DMS53 treated with DMSO at 0.1 percent for 48 hours (cell line): Measurements from ENCODE around the gene S100Z.
"Not testable (repeated sequence)": the region's sequence is repeated elsewhere in the genome, so short reads cannot be mapped to it uniquely, and the experiment has no call there.

Experiments used
- DNase-seq: peaks from one replicate; lab custom pipeline; 2025; ENCODE audit not compliant: unreplicated experiment; lab: John Stamatoyannopoulos, UW

Gene S100Z

DNA sequence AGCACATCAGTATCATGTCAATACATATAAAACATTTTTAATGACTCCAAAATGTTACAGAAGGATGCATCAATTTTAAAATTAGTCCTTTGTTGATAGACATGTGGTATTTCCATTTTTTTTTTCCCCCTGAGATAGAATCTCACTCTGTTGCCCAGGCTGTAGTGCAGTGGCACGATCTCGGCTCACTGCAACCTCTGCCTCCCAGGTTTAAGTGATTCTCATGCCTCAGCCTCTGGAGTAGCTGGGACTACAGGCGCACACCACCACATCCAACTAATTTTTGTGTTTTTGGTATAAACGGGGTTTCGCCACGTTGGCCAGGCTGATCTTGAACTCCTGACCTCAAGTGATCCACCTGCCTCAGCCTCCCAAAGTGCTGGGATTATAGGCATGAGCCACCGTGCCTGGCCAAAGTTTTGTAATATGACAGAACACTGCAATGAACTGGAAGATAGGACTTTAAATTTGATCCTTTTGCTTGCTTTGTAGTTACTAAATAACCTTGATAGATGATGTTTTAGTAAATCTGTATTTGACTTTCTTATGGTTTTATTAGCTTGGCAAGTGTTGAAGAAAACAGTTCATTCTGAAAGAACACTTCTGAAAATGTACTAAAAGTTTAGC is 27.6 kb upstream of the S100Z start:
- DNase-seq: not testable (repeated sequence)

GRCh38 chr5:76826416-76826815 is 23.4 kb upstream of the S100Z start:
- not testable (repeated sequence) for DNase-seq

- no peak for DNase-seq
Measured at GRCh38 chr5:76831110-76831452, 18.7 kb upstream of the S100Z start.

GRCh38 chr5:76836181-76836580 is 13.6 kb upstream of the S100Z start:
- no peak for DNase-seq

DNA sequence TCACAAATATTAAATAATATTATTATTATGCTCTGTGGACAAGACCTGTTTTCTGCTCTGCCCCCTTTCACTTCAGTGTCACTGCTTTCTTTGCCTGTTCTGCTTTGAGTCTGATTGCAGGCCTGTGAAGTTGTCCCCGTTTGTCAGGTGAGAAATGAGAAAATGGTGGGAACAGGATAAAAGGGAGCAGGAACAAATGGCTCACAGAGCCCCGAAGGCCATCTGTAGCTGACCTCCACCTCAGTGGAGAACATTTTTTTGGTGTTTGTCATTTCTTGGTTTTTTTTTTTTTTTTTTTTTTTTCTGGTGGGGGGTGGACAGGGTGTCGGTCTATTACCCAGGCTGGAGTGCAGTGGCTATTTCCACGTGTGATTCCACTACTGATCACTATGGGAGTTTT is 13.2 kb upstream of the S100Z start:
- DNase-seq: no peak

- DNase-seq: no peak
Measured at GRCh38 chr5:76838481-76839261, 11.1 kb upstream of the S100Z start.

- DNase-seq: no peak
Measured at GRCh38 chr5:76841361-76841760, 8.5 kb upstream of the S100Z start.

GRCh38 chr5:76845890-76846289 is 3.9 kb upstream of the S100Z start:
- no peak for DNase-seq

DNA sequence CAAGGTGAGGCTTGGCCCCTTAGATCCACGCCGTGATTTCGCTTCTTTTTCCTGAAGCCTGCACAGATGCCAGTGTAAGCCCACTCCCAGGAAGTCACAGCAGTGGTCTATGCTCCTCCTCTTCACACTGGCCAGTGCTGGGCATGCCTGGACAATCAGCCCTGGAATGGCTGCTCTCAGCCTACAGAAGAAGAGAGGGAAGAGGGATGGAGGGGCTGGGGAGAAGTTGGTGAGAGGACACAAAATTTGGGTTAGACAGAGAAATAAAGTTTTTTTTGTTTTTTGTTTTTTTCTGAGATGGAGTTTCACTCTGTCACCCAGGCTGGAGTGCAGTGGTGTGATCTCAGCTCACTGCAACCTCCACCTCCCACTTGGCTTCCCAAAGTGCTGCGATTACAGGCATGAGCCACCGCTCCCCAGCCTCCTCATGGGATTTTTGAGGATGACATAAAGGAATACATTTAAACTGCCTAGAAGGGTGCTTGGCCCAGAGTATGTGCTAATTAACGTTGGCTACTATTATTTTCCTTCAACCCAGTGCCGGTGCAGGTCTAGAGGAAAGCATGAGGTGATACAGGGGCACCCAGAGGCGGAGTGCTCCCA is 830 bp downstream of the S100Z start:
- no peak for DNase-seq

GRCh38 chr5:76851728-76852369 is 2.0 kb downstream of the S100Z start:
- no peak for DNase-seq

GRCh38 chr5:76852772-76853171 is 3.0 kb downstream of the S100Z start:
- DNase-seq: no peak

DNA sequence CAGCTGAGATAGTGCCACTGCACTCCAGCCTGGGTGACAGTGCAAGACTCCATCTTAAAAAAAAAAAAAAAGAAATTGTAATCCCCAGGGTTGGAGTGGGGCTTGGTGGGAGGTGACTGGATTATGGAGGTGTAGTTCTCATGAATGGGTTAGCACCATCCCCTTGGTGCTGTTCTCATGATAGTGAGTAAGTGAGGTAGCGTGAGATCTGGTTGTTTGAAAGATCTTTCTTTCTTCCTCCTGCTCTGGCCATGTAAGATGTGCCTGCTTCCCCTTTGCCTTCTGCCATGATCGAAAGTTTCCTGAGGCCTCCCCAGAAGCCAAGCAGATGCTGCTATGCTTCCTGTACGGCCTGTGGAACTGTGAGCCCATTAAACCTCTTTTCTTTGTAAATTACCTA is 3.9 kb downstream of the S100Z start:
- not testable (repeated sequence) for DNase-seq

GRCh38 chr5:76854644-76855043 is 4.8 kb downstream of the S100Z start:
- no peak for DNase-seq

DNA sequence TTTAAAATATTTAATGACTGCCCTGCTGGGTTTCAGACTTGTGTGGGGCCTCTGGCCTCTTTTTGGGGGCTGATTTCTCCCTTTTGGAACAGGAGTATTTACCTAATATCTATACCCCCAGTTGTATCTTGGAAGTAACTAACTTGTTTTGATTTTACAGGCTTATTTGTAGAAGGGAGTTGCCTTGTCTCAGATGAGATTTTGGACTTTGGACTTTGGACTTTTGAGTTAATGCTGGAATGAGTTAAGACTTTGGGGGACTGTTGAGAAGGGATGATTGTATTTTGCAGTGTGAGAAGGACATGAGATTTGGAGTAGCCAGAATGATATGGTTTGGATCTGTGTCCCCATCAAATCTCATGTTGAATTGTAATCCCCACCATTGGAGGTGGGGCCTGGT is 5.7 kb downstream of the S100Z start:
- not testable (repeated sequence) for DNase-seq

- no peak for DNase-seq
Measured at GRCh38 chr5:76855961-76856360, 6.1 kb downstream of the S100Z start.

DNA sequence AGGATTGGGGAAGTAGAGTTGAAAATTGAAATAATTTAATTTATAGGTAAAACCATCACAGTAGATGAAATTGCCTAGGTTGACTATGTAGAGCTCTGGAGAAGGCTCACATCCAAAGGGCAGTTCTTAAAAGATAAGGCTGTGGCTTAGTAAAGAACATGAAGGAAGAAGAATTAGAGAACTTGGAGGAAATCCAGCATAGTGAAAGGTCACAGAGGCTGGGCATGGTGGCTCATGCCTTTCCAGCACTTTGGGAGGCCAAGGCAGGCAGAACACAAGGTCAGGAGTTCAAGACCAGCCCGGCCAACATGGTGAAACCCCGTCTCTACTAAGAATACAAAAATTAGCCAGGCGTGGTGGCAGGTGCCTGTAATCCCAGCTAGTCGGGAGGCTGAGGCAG is 7.0 kb downstream of the S100Z start:
- DNase-seq: not testable (repeated sequence)

GRCh38 chr5:76859591-76860247 is 9.9 kb downstream of the S100Z start:
- DNase-seq: no peak

GRCh38 chr5:76861612-76862011 is 11.8 kb downstream of the S100Z start:
- DNase-seq: no peak

- no peak for DNase-seq
Measured at GRCh38 chr5:76863001-76863400, 13.2 kb downstream of the S100Z start.

- DNase-seq: no peak
Measured at GRCh38 chr5:76866503-76866902, 16.7 kb downstream of the S100Z start.

DNA sequence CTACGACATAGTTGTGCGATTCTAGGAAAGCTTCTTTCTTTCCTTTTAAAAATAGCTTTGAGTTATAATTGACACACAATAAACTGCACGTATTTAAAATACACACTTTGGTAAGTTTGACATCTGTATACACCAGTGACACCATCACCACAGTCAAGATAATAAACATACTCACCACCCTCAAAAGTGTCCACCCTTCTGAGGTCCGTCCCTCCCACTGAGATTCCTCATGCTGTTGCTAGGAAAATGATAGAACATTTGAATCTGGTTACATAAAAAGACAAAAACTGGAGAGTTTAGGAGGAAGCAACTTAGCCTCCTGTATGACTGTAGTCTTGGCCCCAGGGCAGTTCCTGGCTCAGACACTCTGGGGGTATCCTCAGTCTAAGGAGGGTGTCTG is 17.2 kb downstream of the S100Z start:
- no peak for DNase-seq
